Loucy (cell line): ENCODE data around the gene ZNF609.

Experiments
- EZH2phosphoT487 ChIP-seq: fragments of 200-600 bp; IDR thresholded peaks from 2 replicates; pipeline ENCODE4 v1.6.1; 2018; ENCODE audit warnings: antibody characterized with exemption, mild to moderate bottlenecking, moderate library complexity, borderline replicate concordance
- TF ChIP-seq, protein P1 (sequence below): fragments of 200-600 bp; sonication (generic); conservative IDR thresholded peaks from 2 replicates; pipeline ENCODE4 v1.5.1; 2014; ENCODE audit warnings: mild to moderate bottlenecking, antibody characterized with exemption, low read length

DNA sequence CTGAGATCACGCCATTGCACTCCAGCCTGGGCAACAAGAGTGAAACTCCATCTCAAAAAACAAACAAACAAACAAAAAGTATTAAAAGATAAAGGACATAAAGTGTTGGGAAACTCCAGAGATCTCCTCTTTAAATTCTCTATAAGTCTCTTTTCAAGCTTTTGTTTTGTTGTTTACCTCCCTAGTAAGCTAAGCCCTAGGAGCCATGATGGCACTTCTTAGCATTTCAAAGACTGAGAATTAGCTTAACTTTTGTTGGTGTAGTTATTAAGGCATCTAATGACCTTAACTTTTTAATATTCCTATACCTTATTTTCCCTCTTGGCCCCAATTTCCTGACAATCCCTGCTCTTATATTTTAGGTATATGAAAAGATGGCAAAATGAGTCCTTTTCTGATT, 157.3 kb downstream of the ZNF609 start:
- TF ChIP-seq, protein P1, sequence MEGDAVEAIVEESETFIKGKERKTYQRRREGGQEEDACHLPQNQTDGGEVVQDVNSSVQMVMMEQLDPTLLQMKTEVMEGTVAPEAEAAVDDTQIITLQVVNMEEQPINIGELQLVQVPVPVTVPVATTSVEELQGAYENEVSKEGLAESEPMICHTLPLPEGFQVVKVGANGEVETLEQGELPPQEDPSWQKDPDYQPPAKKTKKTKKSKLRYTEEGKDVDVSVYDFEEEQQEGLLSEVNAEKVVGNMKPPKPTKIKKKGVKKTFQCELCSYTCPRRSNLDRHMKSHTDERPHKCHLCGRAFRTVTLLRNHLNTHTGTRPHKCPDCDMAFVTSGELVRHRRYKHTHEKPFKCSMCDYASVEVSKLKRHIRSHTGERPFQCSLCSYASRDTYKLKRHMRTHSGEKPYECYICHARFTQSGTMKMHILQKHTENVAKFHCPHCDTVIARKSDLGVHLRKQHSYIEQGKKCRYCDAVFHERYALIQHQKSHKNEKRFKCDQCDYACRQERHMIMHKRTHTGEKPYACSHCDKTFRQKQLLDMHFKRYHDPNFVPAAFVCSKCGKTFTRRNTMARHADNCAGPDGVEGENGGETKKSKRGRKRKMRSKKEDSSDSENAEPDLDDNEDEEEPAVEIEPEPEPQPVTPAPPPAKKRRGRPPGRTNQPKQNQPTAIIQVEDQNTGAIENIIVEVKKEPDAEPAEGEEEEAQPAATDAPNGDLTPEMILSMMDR = no peak
- no peak for TF ChIP-seq EZH2phosphoT487
